Endothelial cell of umbilical vein (primary cell): Measurements from ENCODE around the gene TMEM51. TPM values are rescaled to one million over a fixed set of nuclear protein-coding genes. Genes with fewer than 3 reads are reported as not detected.

Source experiments
- BruUV-seq: library from RNA; stranded (reverse); fragments of 400-500 nt; replicated peaks from 2 replicates; lab custom pipeline; 2021; lab: Mats Ljungman, UMichigan
- CTCF ChIA-PET: fragments of 300-600, 350-600 bp; sonication (Branson Sonifier 250); formaldehyde crosslinking; loops from one replicate; lab custom pipeline; 2021; ENCODE audit warnings: antibody characterized with exemption, inconsistent platforms; lab: Charles Lee
- POLR2A ChIA-PET: fragments of 300-600, 350-600 bp; sonication (Branson Sonifier 250); formaldehyde crosslinking; loops from one replicate; lab custom pipeline; 2021; ENCODE audit warnings: antibody characterized with exemption, inconsistent platforms; lab: Charles Lee
- DNase-seq: peaks from one replicate; pipeline ENCODE4 v3.0.0-alpha.2; 2011; ENCODE audit warnings: low read depth, low spot score
- FAIRE-seq: peaks from 2 replicates; lab custom pipeline; 2011; peaks lifted over from hg19 to GRCh38; lab: Jason Lieb, UNC
- H2AFZ ChIP-seq: 2 replicates; pipeline ENCODE4 v1.6.0; 2012; ENCODE audit warnings: low read depth, low read length, control low read depth, inconsistent platforms
- H3K27ac ChIP-seq: 2 replicates; pipeline ENCODE4 v1.5.1; 2011; ENCODE audit warnings: low read depth, mild to moderate bottlenecking, control low read depth, low read length, moderate library complexity; ENCODE audit not compliant: insufficient read depth
- H3K27me3 ChIP-seq, 2 experiments: 2 replicates each; pipeline versions ENCODE4 v1.6.0 to v1.6.1; 2011; ENCODE audit warnings: low read length in 2 of 2, mixed read lengths in 1 of 2; ENCODE audit not compliant: control insufficient read depth in 2 of 2, insufficient read depth in 2 of 2
- H3K36me3 ChIP-seq, 2 experiments: 2 replicates in 1 of 2; 3 replicates in 1 of 2; pipeline ENCODE4 v1.5.1; 2011; ENCODE audit warnings: low read length in 2 of 2, mild to moderate bottlenecking in 1 of 2, moderate library complexity in 1 of 2; ENCODE audit not compliant: control insufficient read depth in 2 of 2, insufficient read depth in 2 of 2; ENCODE audit errors: extremely low read depth in 1 of 2
- H3K4me1 ChIP-seq: 3 replicates; pipeline ENCODE4 v1.5.1; 2011; ENCODE audit warnings: mild to moderate bottlenecking, low read length; ENCODE audit not compliant: control insufficient read depth, insufficient read depth; ENCODE audit errors: extremely low read depth
- H3K4me2 ChIP-seq: 2 replicates; pipeline ENCODE4 v1.6.1; 2011; ENCODE audit warnings: low read length, control low read depth, mixed read lengths; ENCODE audit not compliant: insufficient read depth
- H3K4me3 ChIP-seq, 3 experiments: fragments of 200-600 bp in 1 of 3; sonication (generic), shearing (Covaris generic) in 1 of 3; replicated peaks in 1 of 3; 2 replicates each; pipeline ENCODE4 v1.5.1; 2011 to 2016; ENCODE audit warnings: control low read depth in 3 of 3, low read length in 3 of 3, mild to moderate bottlenecking in 2 of 3, inconsistent platforms in 1 of 3, low read depth in 1 of 3, moderate library complexity in 1 of 3; ENCODE audit not compliant: insufficient read depth in 1 of 3
- H3K79me2 ChIP-seq: 2 replicates; pipeline ENCODE4 v1.6.0; 2012; ENCODE audit warnings: low read length, inconsistent platforms; ENCODE audit not compliant: control insufficient read depth, insufficient read depth
- H3K9ac ChIP-seq: replicated peaks from 2 replicates; pipeline ENCODE3; 2011; ENCODE audit warnings: low read length, control low read depth; ENCODE audit not compliant: insufficient read depth; ENCODE audit errors: extremely low read depth
- H3K9me1 ChIP-seq: replicated peaks from 3 replicates; pipeline ENCODE4 v1.6.0; 2011; ENCODE audit warnings: mild to moderate bottlenecking, low read length; ENCODE audit not compliant: control insufficient read depth, insufficient read depth; ENCODE audit errors: extremely low read depth
- H3K9me3 ChIP-seq: replicated peaks from 2 replicates; pipeline ENCODE4 v1.5.1; 2012; ENCODE audit warnings: low read length, inconsistent platforms; ENCODE audit not compliant: control insufficient read depth, insufficient read depth
- H4K20me1 ChIP-seq: replicated peaks from 2 replicates; pipeline ENCODE3; 2011; ENCODE audit warnings: mild to moderate bottlenecking, low read length; ENCODE audit not compliant: control insufficient read depth, insufficient read depth; ENCODE audit errors: extremely low read depth
- EZH2 ChIP-seq: IDR thresholded peaks from 2 replicates; pipeline ENCODE4 v1.6.1; 2012; ENCODE audit warnings: borderline replicate concordance, low read depth, mild to moderate bottlenecking, moderate library complexity, low read length, inconsistent platforms; ENCODE audit not compliant: severe bottlenecking
- FOS ChIP-seq: IDR thresholded peaks from 2 replicates; pipeline ENCODE4 v1.6.1; 2011; ENCODE audit warnings: mild to moderate bottlenecking, low read length, moderate library complexity, borderline replicate concordance; ENCODE audit not compliant: insufficient read depth
- GATA2 ChIP-seq: IDR thresholded peaks from 2 replicates; pipeline ENCODE4 v1.7.0; 2011; ENCODE audit warnings: low read depth, mild to moderate bottlenecking, moderate library complexity, mixed read lengths, low read length; ENCODE audit not compliant: insufficient read length, insufficient read depth
- JUN ChIP-seq: IDR thresholded peaks from 2 replicates; pipeline ENCODE4 v1.6.1; 2011; ENCODE audit warnings: borderline replicate concordance, low read depth; ENCODE audit not compliant: insufficient read length, insufficient read depth
- MYC ChIP-seq: IDR thresholded peaks from one replicate; pipeline ENCODE4 v1.6.1; 2011; ENCODE audit warnings: mild to moderate bottlenecking, low read depth, low read length
- POLR2A ChIP-seq: IDR thresholded peaks from 2 replicates; pipeline ENCODE4 v1.6.1; 2012; ENCODE audit warnings: low read depth, mild to moderate bottlenecking, control low read depth, low read length
- POLR2AphosphoS5 ChIP-seq: IDR thresholded peaks from 2 replicates; pipeline ENCODE4 v1.6.1; 2012; ENCODE audit warnings: low read depth, mild to moderate bottlenecking, control low read depth, low read length, moderate library complexity; ENCODE audit not compliant: insufficient read depth
- dilution Hi-C: fragments of 300-500 bp; cut with MboI; formaldehyde crosslinking; loops from one replicate; pipeline ENCODE4 v1.15.0; 2019; ENCODE audit warnings: low sequenced_read_pairs; ENCODE audit not compliant: extremely low pct_ligation_motif_present
- intact Hi-C: fragments of 100-400 bp; cut with micrococcal nuclease; formaldehyde crosslinking; loops from one replicate; pipeline ENCODE4 v1.10.0; 2022
- polyA plus RNA-seq, 4 experiments: library from polyadenylated mRNA; depleted of rRNA in 3 of 4; stranded (reverse) in 3 of 4; unstranded in 1 of 4; fragments of >200 nt; gene quantifications; 2 replicates each; pipeline versions ENCODE4 v1.2.1 to v1.2.3, GENCODE V29; 2011 to 2012; ENCODE audit warnings: missing spikeins in 1 of 4
- total RNA-seq: library from RNA; stranded (reverse); gene quantifications from 2 replicates; pipeline ENCODE4 v1.2.3, GENCODE V29; 2021
- TF ChIP-seq, protein P1 (sequence below): IDR thresholded peaks from 2 replicates; pipeline ENCODE4 v1.6.1; 2011; ENCODE audit not compliant: insufficient read depth, insufficient read length

Gene TMEM51
- total and polyA plus RNA-seq, 2 donors (not counting 3 experiments of a cell fraction or from before 2014, with no cell fraction given) = 13.7 to 13.9 TPM

GRCh38 chr1:15213341-15213821 is 59.8 kb downstream of the TMEM51 start:
- Histone ChIP-seq H3K27ac (no peak overlapping the region), H3K9ac (no peak overlapping the region), H3K4me3 (no peak overlapping the region), H4K20me1 (no peaks in the 10 kb centered on the region), H3K9me1 (no peaks in the 10 kb centered on the region), H3K36me3 (peaks cover 0 to 3% of the 10 kb centered on the region in 2 experiments), H3K4me2 (no peak overlapping the region), H3K4me1 (peaks cover 12% of the 10 kb centered on the region), H2AFZ (no peak overlapping the region), H3K27me3 (no peaks in the 10 kb centered on the region), H3K79me2 (no peaks in the 10 kb centered on the region), H3K9me3 (no peaks in the 10 kb centered on the region)
- no peak for DNase-seq
- no TSS peak for BruUV-seq
- TF ChIP-seq, protein P1, sequence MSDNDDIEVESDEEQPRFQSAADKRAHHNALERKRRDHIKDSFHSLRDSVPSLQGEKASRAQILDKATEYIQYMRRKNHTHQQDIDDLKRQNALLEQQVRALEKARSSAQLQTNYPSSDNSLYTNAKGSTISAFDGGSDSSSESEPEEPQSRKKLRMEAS = no peak
- no peak for TF ChIP-seq EZH2
- no peak for TF ChIP-seq JUN
- no peak for TF ChIP-seq FOS
- no peak for TF ChIP-seq POLR2A
- TF ChIP-seq GATA2 = no peak
- TF ChIP-seq MYC = no peak
- CTCF ChIA-PET = interaction anchor here (1.0 to 1.2 kb wide), 2 partner anchors 17 to 61 kb away, joined by 3 to 4 read pairs; no protein-coding TSS in a partner anchor
- POLR2A ChIA-PET = no interaction called here
- FAIRE-seq = no peak
- intact Hi-C loops (no loop called here), dilution Hi-C loops (no loop called here)

GRCh38 chr1:15214527-15214926 is 61.0 kb downstream of the TMEM51 start:
- intact Hi-C loops (no loop called here), dilution Hi-C loops (no loop called here)
- H3K27me3 ChIP-seq = no peaks in the 10 kb centered on the region
- no peak for TF ChIP-seq POLR2AphosphoS5
- no peak for TF ChIP-seq GATA2
- no peak for TF ChIP-seq MYC
- TF ChIP-seq, protein P1 = no peak
- no peak for TF ChIP-seq FOS
- TF ChIP-seq POLR2A = no peak
- no peak for TF ChIP-seq EZH2
- TF ChIP-seq JUN = no peak
- H3K9ac ChIP-seq = no peak overlapping the region
- H3K27ac ChIP-seq = no peak overlapping the region
- no peak overlapping the region for H3K4me3 ChIP-seq
- no peaks in the 10 kb centered on the region for H4K20me1 ChIP-seq
- H3K36me3 ChIP-seq = peaks cover 0 to 3% of the 10 kb centered on the region in 2 experiments
- ChIA-PET CTCF (interaction anchor here (1.1 kb wide), 1 partner anchor 29 kb away, joined by 3 read pairs; no protein-coding TSS in a partner anchor), POLR2A (no interaction called here)
- no peaks in the 10 kb centered on the region for H3K9me3 ChIP-seq
- H2AFZ ChIP-seq = no peak overlapping the region
- FAIRE-seq = no peak
- H3K4me1 ChIP-seq = peaks cover 16% of the 10 kb centered on the region
- no peak overlapping the region for H3K4me2 ChIP-seq
- BruUV-seq = no TSS peak
- no peak for DNase-seq
- no peaks in the 10 kb centered on the region for H3K79me2 ChIP-seq
- H3K9me1 ChIP-seq = no peaks in the 10 kb centered on the region
